Spleen (tissue), 7 donors: Measurements from ENCODE around the gene ATG14.
"Not testable (repeated sequence)": the region's sequence is repeated elsewhere in the genome, so short reads cannot be mapped to it uniquely, and the experiment has no call there.

Experiments used
- CTCF ChIP-seq, 11 experiments: fragments of 200-600 bp in 7 of 11; fragments of 450-650 bp in 4 of 11; sonication (generic) in 4 of 11; IDR thresholded peaks in 8 of 11; conservative IDR thresholded peaks in 3 of 11; 1 replicate in 7 of 11; 2 replicates in 4 of 11; pipeline versions ENCODE4 v1.4.0 to v1.8.0; 2016 to 2021; ENCODE audit warnings: antibody characterized with exemption in 11 of 11, inconsistent platforms in 4 of 11, mild to moderate bottlenecking in 1 of 11
- POLR2A ChIP-seq, 3 donors: fragments of 450-650 bp; IDR thresholded peaks; one replicate each; pipeline ENCODE4 v1.5.1; 2017; ENCODE audit warnings: antibody characterized with exemption in 3 of 3, mild to moderate bottlenecking in 1 of 3
- donor health status: DM: no; HTN: no; CAD: no; lungs with moderate emphysema.
- donor health status: DM: no; HTN: no; CAD: no.
- donor health status: DM: no; HTN: no; CAD: no.

- not testable (repeated sequence) for TF ChIP-seq CTCF (IDR thresholded peaks at IDR 0.05 in 8 of 11, conservative IDR thresholded peaks at IDR 0.05 in 3 of 11); POLR2A (IDR thresholded peaks at IDR 0.05)
Observed at GRCh38 chr14:55344582-55345163, 67.0 kb downstream of the ATG14 start.
